Panc1 (cell line): ENCODE measurements around the gene MBOAT1. TPM values are rescaled to one million over a fixed set of nuclear protein-coding genes. Genes with fewer than 3 reads are reported as not detected.

ENCODE experiments used
- ATAC-seq: fragments of 200-7000 bp; cut with Tn5 transposase; 2 replicates; pipeline ENCODE4 v1.9.1; 2020; ENCODE audit warnings: mild to moderate bottlenecking, moderate library complexity
- BruUV-seq: library from RNA; stranded (reverse); fragments of 400-500 nt; replicated peaks from 2 replicates; lab custom pipeline; 2021; lab: Mats Ljungman, UMichigan
- CTCF ChIA-PET: fragments of 300-600 bp; sonication (Branson Sonifier 250); formaldehyde crosslinking; loops from one replicate; lab custom pipeline; 2022; ENCODE audit warnings: antibody characterized with exemption; lab: Charles Lee
- POLR2A ChIA-PET: fragments of 300-600 bp; sonication (Branson Sonifier 250); formaldehyde crosslinking; loops from one replicate; lab custom pipeline; 2022; ENCODE audit warnings: antibody characterized with exemption; lab: Charles Lee
- DNase-seq: peaks from one replicate; pipeline ENCODE4 v3.0.0-alpha.2; 2010; ENCODE audit warnings: low read depth, low spot score
- H3K27ac ChIP-seq: 2 replicates; pipeline ENCODE4 v1.5.1; 2011; ENCODE audit warnings: mild to moderate bottlenecking, low read length, inconsistent platforms
- H3K27me3 ChIP-seq: fragments of 200-500 bp; sonication (Bioruptor generic); 2 replicates; pipeline ENCODE4 v1.6.0; 2014; ENCODE audit warnings: low read length, inconsistent platforms; ENCODE audit not compliant: control insufficient read depth, insufficient read depth
- H3K36me3 ChIP-seq: fragments of 200-500 bp; sonication (Bioruptor generic); 2 replicates; pipeline ENCODE4 v1.5.1; 2014; ENCODE audit warnings: inconsistent platforms, mild to moderate bottlenecking, low read length, moderate library complexity; ENCODE audit not compliant: control insufficient read depth, insufficient read depth
- H3K4me1 ChIP-seq: 2 replicates; pipeline ENCODE4 v1.5.1; 2011; ENCODE audit warnings: inconsistent platforms, mild to moderate bottlenecking, low read length, moderate library complexity; ENCODE audit not compliant: control insufficient read depth, insufficient read depth
- H3K4me3 ChIP-seq, 2 experiments: 2 replicates each; pipeline ENCODE4 v1.5.1; 2011 to 2012; ENCODE audit warnings: low read depth in 2 of 2, low read length in 2 of 2, mild to moderate bottlenecking in 2 of 2, inconsistent platforms in 1 of 2, moderate library complexity in 1 of 2
- H3K9me3 ChIP-seq: fragments of 200-500 bp; sonication (Bioruptor generic); 2 replicates; pipeline ENCODE4 v1.5.1; 2014; ENCODE audit warnings: low read depth, mild to moderate bottlenecking, inconsistent platforms, low read length, moderate library complexity; ENCODE audit not compliant: control insufficient read depth, insufficient read depth
- CTCF ChIP-seq: fragments of 450-650 bp; IDR thresholded peaks from 2 replicates; pipeline ENCODE4 v1.5.1; 2017; ENCODE audit warnings: mild to moderate bottlenecking
- POLR2AphosphoS5 ChIP-seq: IDR thresholded peaks from 2 replicates; pipeline ENCODE4 v1.6.1; 2012; ENCODE audit warnings: mild to moderate bottlenecking, low read depth, low read length, moderate library complexity
- REST ChIP-seq, 2 experiments: IDR thresholded peaks; 2 replicates each; pipeline ENCODE4 v1.6.1; 2011 to 2012; ENCODE audit warnings: low read depth in 2 of 2, control low read depth in 1 of 2, low read length in 1 of 2, mild to moderate bottlenecking in 1 of 2, moderate library complexity in 1 of 2; ENCODE audit not compliant: insufficient read depth in 1 of 2
- SIN3A ChIP-seq: IDR thresholded peaks from 2 replicates; pipeline ENCODE4 v1.6.1; 2012; ENCODE audit warnings: low read depth, mild to moderate bottlenecking, low read length, moderate library complexity, borderline replicate concordance; ENCODE audit not compliant: insufficient read depth
- TCF7L2 ChIP-seq: IDR thresholded peaks from 2 replicates; pipeline ENCODE4 v1.6.1; 2011; ENCODE audit warnings: mild to moderate bottlenecking, low read depth, low read length, inconsistent platforms
- in situ Hi-C: cut with HindIII; loops from 2 replicates; pipeline ENCODE4 v1.10.0; 2016; ENCODE audit warnings: low sequenced_read_pairs, low pct_unique_long_range_greater_than_20kb
- intact Hi-C: fragments of 100-400 bp; cut with micrococcal nuclease; formaldehyde crosslinking; loops from one replicate; pipeline ENCODE4 v1.10.0; 2022; ENCODE audit not compliant: unreplicated experiment
- total RNA-seq: library from RNA; stranded (reverse); gene quantifications from one replicate; pipeline ENCODE4 v1.2.1, GENCODE V29; 2021; ENCODE audit not compliant: unreplicated experiment

Gene MBOAT1
- total RNA-seq, 1 experiment from 2014 or later, result 15.1 TPM

- Histone ChIP-seq H3K36me3 (no peaks in the 10 kb centered on the region), H3K4me3 (no peak overlapping the region), H3K27ac (no peak overlapping the region), H3K27me3 (no peaks in the 10 kb centered on the region), H3K4me1 (no peaks in the 10 kb centered on the region), H3K9me3 (no peaks in the 10 kb centered on the region)
- CTCF ChIA-PET, result no interaction called here
- no peak for DNase-seq
- POLR2A ChIA-PET, result no interaction called here
- in situ Hi-C loops (no loop called here), intact Hi-C loops (no loop called here)
- no TSS peak for BruUV-seq
- ATAC-seq, result no peak
- no peak for TF ChIP-seq REST (IDR thresholded peaks at IDR 0.05; ENCODE audit: insufficient read depth in 1 of 2, low read depth in 2 of 2, low read length in 1 of 2)
- no peak for TF ChIP-seq SIN3A
- no peak for TF ChIP-seq POLR2AphosphoS5
- TF ChIP-seq CTCF, result no peak
- TF ChIP-seq TCF7L2, result no peak
Observed at GRCh38 chr6:20109526-20109925, 102.7 kb downstream of the MBOAT1 start.

- ChIA-PET CTCF (no interaction called here), POLR2A (no interaction called here)
- Histone ChIP-seq H3K9me3 (no peaks in the 10 kb centered on the region), H3K4me3 (no peak overlapping the region), H3K27me3 (no peaks in the 10 kb centered on the region), H3K27ac (no peak overlapping the region), H3K4me1 (no peaks in the 10 kb centered on the region), H3K36me3 (no peaks in the 10 kb centered on the region)
- intact Hi-C loops (no loop called here), in situ Hi-C loops (no loop called here)
- TF ChIP-seq TCF7L2 (no peak), REST (IDR thresholded peaks at IDR 0.05; ENCODE audit: insufficient read depth in 1 of 2, low read depth in 2 of 2, low read length in 1 of 2) (no peak), SIN3A (no peak), CTCF (no peak), POLR2AphosphoS5 (no peak)
- no TSS peak for BruUV-seq
- no peak for DNase-seq
- ATAC-seq, result no peak
Observed at GRCh38 chr6:20105838-20106237, 106.4 kb downstream of the MBOAT1 start.
